ENCODE results near the gene RICTOR.

RICTOR gene

GRCh38 chr5:39074017-39074814 is at the start of gene RICTOR:
Gene RICTOR, minus strand, starts transcription at chr5:39074399. Its CDS starts 22 bp downstream, at chr5:39074377.
- peak; percentile 74 for DNase-seq

- DNase-seq, result no peak
Measured at GRCh38 chr5:39121922-39122321, 47.7 kb upstream of the RICTOR start.

- no peak for DNase-seq
Measured at GRCh38 chr5:39121315-39121714, 47.1 kb upstream of the RICTOR start.

- DNase-seq, result no peak
Measured at GRCh38 chr5:39120052-39120420, 45.8 kb upstream of the RICTOR start.

- no peak for DNase-seq
Measured at GRCh38 chr5:39119404-39120051, 45.3 kb upstream of the RICTOR start.

GRCh38 chr5:39118638-39119037 is 44.4 kb upstream of the RICTOR start:
- no peak for DNase-seq

GRCh38 chr5:39117401-39117800 is 43.2 kb upstream of the RICTOR start:
- no peak for DNase-seq

- no peak for DNase-seq
Measured at GRCh38 chr5:39116344-39117170, 42.4 kb upstream of the RICTOR start.

GRCh38 chr5:39115644-39116343 is 41.6 kb upstream of the RICTOR start:
- no peak for DNase-seq

- DNase-seq, result no peak
Measured at GRCh38 chr5:39114155-39114554, 40.0 kb upstream of the RICTOR start.

GRCh38 chr5:39113354-39113953 is 39.3 kb upstream of the RICTOR start:
- no peak for DNase-seq

- no peak for DNase-seq
Measured at GRCh38 chr5:39109606-39110005, 35.4 kb upstream of the RICTOR start.

GRCh38 chr5:39108987-39109386 is 34.8 kb upstream of the RICTOR start:
- no peak for DNase-seq

GRCh38 chr5:39107350-39107749 is 33.2 kb upstream of the RICTOR start:
- DNase-seq, result no peak

- DNase-seq, result no peak
Measured at GRCh38 chr5:39106322-39106721, 32.1 kb upstream of the RICTOR start.

- no peak for DNase-seq
Measured at GRCh38 chr5:39104221-39104620, 30.0 kb upstream of the RICTOR start.

GRCh38 chr5:39102684-39103155 is 28.5 kb upstream of the RICTOR start:
- DNase-seq, result no peak

- no peak for DNase-seq
Measured at GRCh38 chr5:39100851-39101396, 26.7 kb upstream of the RICTOR start.

GRCh38 chr5:39100301-39100850 is 26.2 kb upstream of the RICTOR start:
- DNase-seq, result no peak

GRCh38 chr5:39099831-39100230 is 25.6 kb upstream of the RICTOR start:
- DNase-seq, result no peak

- DNase-seq, result no peak
Measured at GRCh38 chr5:39093352-39093751, 19.2 kb upstream of the RICTOR start.

All from GOT3 (cell line).